Neural progenitor cell (in vitro differentiated cells): ENCODE data around the gene SIRT7.

ENCODE experiments used
- EZH2 ChIP-seq: fragments of 200-600 bp; sonication (generic); IDR thresholded peaks from 2 replicates; pipeline ENCODE4 v1.6.1; 2017; ENCODE audit warnings: antibody characterized with exemption, mild to moderate bottlenecking, moderate library complexity
- TF ChIP-seq, protein P1 (sequence below): fragments of 200-600 bp; sonication (generic); IDR thresholded peaks from 2 replicates; pipeline ENCODE4 v1.5.1; 2017; ENCODE audit warnings: antibody characterized with exemption, mild to moderate bottlenecking

DNA sequence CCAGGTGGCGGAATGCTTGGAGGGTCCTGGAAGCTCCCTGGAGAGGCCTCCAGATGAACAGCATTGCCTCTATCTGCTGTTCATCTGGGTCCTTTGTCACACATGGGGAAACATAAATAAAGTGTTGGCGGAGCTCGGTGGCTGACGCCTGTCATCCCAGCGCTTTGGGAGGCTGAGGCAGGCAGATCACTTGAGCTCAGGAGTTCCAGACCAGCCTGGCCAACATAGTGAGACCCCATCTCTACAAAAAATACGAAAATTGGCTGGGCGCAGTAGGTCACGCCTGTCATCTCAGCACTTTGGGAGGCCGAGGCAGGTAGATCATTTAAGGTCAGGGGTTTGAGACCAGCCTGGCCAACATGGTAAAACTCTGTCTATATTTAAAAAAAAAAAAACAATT lies 26.9 kb upstream of the SIRT7 start:
- no peak for TF ChIP-seq EZH2
- TF ChIP-seq, protein P1, sequence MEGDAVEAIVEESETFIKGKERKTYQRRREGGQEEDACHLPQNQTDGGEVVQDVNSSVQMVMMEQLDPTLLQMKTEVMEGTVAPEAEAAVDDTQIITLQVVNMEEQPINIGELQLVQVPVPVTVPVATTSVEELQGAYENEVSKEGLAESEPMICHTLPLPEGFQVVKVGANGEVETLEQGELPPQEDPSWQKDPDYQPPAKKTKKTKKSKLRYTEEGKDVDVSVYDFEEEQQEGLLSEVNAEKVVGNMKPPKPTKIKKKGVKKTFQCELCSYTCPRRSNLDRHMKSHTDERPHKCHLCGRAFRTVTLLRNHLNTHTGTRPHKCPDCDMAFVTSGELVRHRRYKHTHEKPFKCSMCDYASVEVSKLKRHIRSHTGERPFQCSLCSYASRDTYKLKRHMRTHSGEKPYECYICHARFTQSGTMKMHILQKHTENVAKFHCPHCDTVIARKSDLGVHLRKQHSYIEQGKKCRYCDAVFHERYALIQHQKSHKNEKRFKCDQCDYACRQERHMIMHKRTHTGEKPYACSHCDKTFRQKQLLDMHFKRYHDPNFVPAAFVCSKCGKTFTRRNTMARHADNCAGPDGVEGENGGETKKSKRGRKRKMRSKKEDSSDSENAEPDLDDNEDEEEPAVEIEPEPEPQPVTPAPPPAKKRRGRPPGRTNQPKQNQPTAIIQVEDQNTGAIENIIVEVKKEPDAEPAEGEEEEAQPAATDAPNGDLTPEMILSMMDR, result no peak
